Endodermal cell (in vitro differentiated cells): ENCODE measurements around the gene USP37. TPM values are rescaled to one million over a fixed set of nuclear protein-coding genes. Genes with fewer than 3 reads are reported as not detected.

Experiments
- DNase-seq: peaks from one replicate; pipeline ENCODE4 v3.0.0-alpha.2; 2017
- H3K27ac ChIP-seq: 2 replicates; pipeline ENCODE4 v1.5.1; 2013; ENCODE audit warnings: mild to moderate bottlenecking, low read depth, low read length, moderate library complexity
- H3K27me3 ChIP-seq: 2 replicates; pipeline ENCODE4 v1.6.1; 2013; ENCODE audit warnings: mild to moderate bottlenecking, low read length, moderate library complexity; ENCODE audit not compliant: insufficient read depth, control insufficient read depth, poor library complexity, severe bottlenecking
- H3K36me3 ChIP-seq: 2 replicates; pipeline ENCODE4 v1.7.0; 2013; ENCODE audit warnings: mild to moderate bottlenecking, low read length, moderate library complexity; ENCODE audit not compliant: control insufficient read depth, insufficient read depth
- H3K4me1 ChIP-seq: one replicate; pipeline ENCODE4 v1.7.0; 2013; ENCODE audit warnings: low read length; ENCODE audit not compliant: control insufficient read depth, insufficient read depth
- H3K4me3 ChIP-seq: 2 replicates; pipeline ENCODE4 v1.5.1; 2013; ENCODE audit warnings: mild to moderate bottlenecking, low read length, moderate library complexity
- H3K9ac ChIP-seq: 2 replicates; pipeline ENCODE4 v1.6.1; 2013; ENCODE audit warnings: mild to moderate bottlenecking, low read length, moderate library complexity; ENCODE audit not compliant: poor library complexity, severe bottlenecking; ENCODE audit errors: extremely low read depth
- H3K9me3 ChIP-seq: 2 replicates; pipeline ENCODE4 v1.6.1; 2013; ENCODE audit warnings: mild to moderate bottlenecking, low read length, moderate library complexity; ENCODE audit not compliant: control insufficient read depth
- H3K27ac Mint-ChIP-seq: 2 replicates; pipeline ENCODE4 v1.8.0; 2020; ENCODE audit warnings: mixed read lengths
- H3K27me3 Mint-ChIP-seq: 2 replicates; pipeline ENCODE4 v1.8.0; 2021; ENCODE audit warnings: mild to moderate bottlenecking, mixed read lengths; ENCODE audit not compliant: insufficient read depth
- H3K36me3 Mint-ChIP-seq: 2 replicates; pipeline ENCODE4 v1.8.0; 2020; ENCODE audit warnings: low read depth, mixed read lengths
- H3K4me1 Mint-ChIP-seq: 2 replicates; pipeline ENCODE4 v1.8.0; 2020; ENCODE audit warnings: mixed read lengths
- H3K4me3 Mint-ChIP-seq: 2 replicates; pipeline ENCODE4 v1.8.0; 2020; ENCODE audit warnings: mild to moderate bottlenecking, moderate library complexity, mixed read lengths
- H3K9me3 Mint-ChIP-seq: 2 replicates; pipeline ENCODE4 v1.8.0; 2020; ENCODE audit warnings: mild to moderate bottlenecking, mixed read lengths
- CTCF ChIP-seq: fragments of 200-600 bp; sonication (generic); conservative IDR thresholded peaks from 2 replicates; pipeline ENCODE4 v1.5.0; 2021; ENCODE audit warnings: antibody characterized with exemption, mild to moderate bottlenecking
- WGBS, 2 experiments: methylation state at CpG; one replicate each; pipeline versions ENCODE4 v1.1.5 to v1.1.7; 2013; ENCODE audit warnings: missing lambda C conversion rate in 2 of 2, mixed read lengths in 1 of 2; ENCODE audit not compliant: insufficient coverage in 1 of 2, insufficient read length in 1 of 2; 5-methylcytosine and 5-hydroxymethylcytosine counted together
- microRNA-seq: library from miRNA; unstranded; fragments of <30 nt; microRNA quantifications from one replicate; pipeline ENCODE4 v1.2.0, GENCODE V29; 2020; ENCODE audit warnings: borderline microRNAs expressed
- total RNA-seq, 2 donors: library from RNA; stranded (reverse); fragmentation: NEBNext Ultra II Directional in 1 of 2; extraction: Animal tissue kit (Norgen Biotek cat#: 25700) in 1 of 2; gene quantifications; 2 replicates in 1 of 2; 3 replicates in 1 of 2; pipeline ENCODE4 v1.2.1, GENCODE V29; 2021

USP37 gene
- total RNA-seq, 2 donors from 2014 or later, result 23.2 to 24.0 TPM

DNA sequence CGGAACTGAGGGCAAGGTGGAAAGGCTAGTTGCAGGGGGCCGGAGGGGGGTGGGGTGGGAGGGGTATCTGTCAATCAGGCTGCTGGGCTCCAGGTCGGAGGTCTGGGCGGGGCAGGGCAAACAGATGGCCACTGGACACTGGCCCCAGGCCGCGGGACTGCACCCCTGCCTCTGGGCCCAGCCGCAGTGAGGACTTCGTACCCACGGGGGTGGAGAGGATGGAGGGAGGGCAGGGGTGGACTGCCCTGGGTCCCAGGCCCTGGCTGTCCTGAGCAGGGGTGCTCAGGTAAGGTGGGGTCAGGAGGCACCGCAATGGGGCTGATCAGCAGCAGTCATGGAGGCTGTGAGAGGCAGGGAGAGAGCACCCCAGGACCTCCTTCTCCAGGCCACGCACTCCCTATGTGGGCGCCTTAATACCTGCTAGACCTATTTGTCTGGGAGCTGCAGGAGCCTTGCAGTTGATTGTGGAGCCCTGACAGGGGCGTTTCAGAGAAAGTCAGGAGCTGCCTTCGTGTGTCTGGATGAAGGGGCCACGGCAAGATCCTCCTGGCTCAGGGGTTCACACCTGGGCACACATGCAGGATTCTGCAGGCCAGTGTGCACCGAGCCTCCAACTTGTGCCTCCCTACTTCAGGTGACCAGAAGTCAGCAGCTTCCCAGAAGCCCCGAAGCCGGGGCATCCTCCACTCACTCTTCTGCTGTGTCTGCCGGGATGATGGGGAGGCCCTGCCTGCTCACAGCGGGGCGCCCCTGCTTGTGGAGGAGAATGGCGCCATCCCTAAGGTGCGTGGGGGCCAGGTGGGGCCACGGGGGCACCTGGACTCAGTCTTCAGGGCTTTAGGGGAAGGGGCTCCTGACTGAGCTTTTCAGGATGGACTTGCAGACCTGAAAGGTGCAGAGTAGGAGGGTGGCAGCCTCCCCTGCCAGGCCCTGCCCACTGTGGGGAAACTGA, 166.9 kb downstream of the USP37 start:
- TF ChIP-seq CTCF, result no peak
- peak; percentile 77 for DNase-seq
- no peaks in the 10 kb centered on the region for H3K9me3 Mint-ChIP-seq
- Histone ChIP-seq H3K27me3 (no peaks in the 10 kb centered on the region), H3K9ac (no peak overlapping the region), H3K4me1 (peaks cover 4% of the 10 kb centered on the region), H3K4me3 (peak overlapping the region; percentile 77), H3K36me3 (peaks cover 33% of the 10 kb centered on the region), H3K9me3 (no peaks in the 10 kb centered on the region), H3K27ac (no peak overlapping the region)
- 62 to 75% methylated on average over 6 to 22 of the region's 24 CpGs for WGBS, 2 experiments
- H3K27ac Mint-ChIP-seq, result no peak overlapping the region
- H3K4me3 Mint-ChIP-seq, result peak overlapping the region; percentile 88
- H3K4me1 Mint-ChIP-seq, result peaks cover 26% of the 10 kb centered on the region
- H3K36me3 Mint-ChIP-seq, result peaks cover 20% of the 10 kb centered on the region
- peaks cover 16% of the 10 kb centered on the region for H3K27me3 Mint-ChIP-seq

Small RNAs within 50 kb of the gene (microRNA-seq; reads per million reads assigned to microRNA genes)
- gene MIR26B, result 2,400 reads per million, percentile 96 among the genes with 10 or more reads in this experiment

Other genes starting within 250 kb of the USP37 start
- 1 to 10 TPM in 1 of 2 donors, under 1 TPM in 1; 0.22 to 1.0 TPM for gene CATIP, start 211.5 kb downstream of the USP37 start, total RNA-seq
- under 1 TPM in 1 of 2 donors, not detected in 1; 0.09 TPM for gene SLC11A1, start 186.1 kb downstream of the USP37 start, total RNA-seq
- 100 to 1,000 TPM in 1 of 2 donors, 10 to 100 TPM in 1; 66.8 to 123 TPM for gene CTDSP1, start 168.5 kb downstream of the USP37 start, total RNA-seq
- gene VIL1, start 149.2 kb downstream of the USP37 start, total RNA-seq, result 10 to 100 TPM; 70.2 to 83.1 TPM
- gene CNOT9, start 488 bp upstream of the USP37 start, total RNA-seq, result 10 to 100 TPM; 64.2 to 65.6 TPM
- under 1 TPM; 0.26 to 0.73 TPM for gene PLCD4, start 39.5 kb upstream of the USP37 start, total RNA-seq
- 10 to 100 TPM; 27.8 to 31.5 TPM for gene ZNF142, start 91.3 kb upstream of the USP37 start, total RNA-seq
- 10 to 100 TPM; 24.0 to 31.5 TPM for gene BCS1L, start 91.3 kb upstream of the USP37 start, total RNA-seq
- 10 to 100 TPM; 24.5 to 32.1 TPM for gene RNF25, start 103.7 kb upstream of the USP37 start, total RNA-seq
- gene STK36, start 103.7 kb upstream of the USP37 start, total RNA-seq, result 10 to 100 TPM; 73.5 to 87.4 TPM
- gene TTLL4, start 142.5 kb upstream of the USP37 start, total RNA-seq, result 10 to 100 TPM; 96.5 to 99.0 TPM
- 10 to 100 TPM; 32.8 to 53.7 TPM for gene CYP27A1, start 213.8 kb upstream of the USP37 start, total RNA-seq